MM.1S (cell line): ENCODE data around the gene KCNMA1.

Experiments used
- DNase-seq: peaks from one replicate; pipeline ENCODE4 v3.0.0-alpha.2; 2015
- H2AFZ ChIP-seq: fragments of 300-600 bp; sonication (generic); 2 replicates; pipeline ENCODE4 v1.6.0; 2016; ENCODE audit warnings: antibody characterized with exemption, low read length
- H3F3A ChIP-seq: fragments of 300-600 bp; sonication (generic); 2 replicates; pipeline ENCODE4 v1.6.1; 2016; ENCODE audit warnings: mild to moderate bottlenecking, antibody characterized with exemption, low read length, moderate library complexity, mixed read lengths; ENCODE audit not compliant: insufficient read depth
- H3K27ac ChIP-seq: fragments of 300-600 bp; sonication (generic); 2 replicates; pipeline ENCODE4 v1.5.1; 2016; ENCODE audit warnings: mild to moderate bottlenecking, low read length
- H3K27me3 ChIP-seq: fragments of 300-600 bp; sonication (generic); replicated peaks from 2 replicates; pipeline ENCODE4 v1.6.0; 2016; ENCODE audit warnings: low read length; ENCODE audit not compliant: insufficient read depth
- H3K36me3 ChIP-seq: fragments of 300-600 bp; sonication (generic); replicated peaks from 2 replicates; pipeline ENCODE4 v1.6.1; 2016; ENCODE audit warnings: mild to moderate bottlenecking, low read length, mixed read lengths; ENCODE audit not compliant: insufficient read depth
- H3K4me1 ChIP-seq: fragments of 300-600 bp; sonication (generic); 2 replicates; pipeline ENCODE4 v1.6.1; 2016; ENCODE audit warnings: low read length, mixed read lengths
- H3K4me2 ChIP-seq: fragments of 300-600 bp; sonication (generic); 2 replicates; pipeline ENCODE4 v1.6.0; 2016; ENCODE audit warnings: low read depth, low read length
- H3K4me3 ChIP-seq: fragments of 300-600 bp; sonication (generic); 2 replicates; pipeline ENCODE4 v1.5.1; 2016; ENCODE audit warnings: low read length, mixed read lengths
- H3K79me2 ChIP-seq: fragments of 300-600 bp; sonication (generic); 2 replicates; pipeline ENCODE4 v1.6.1; 2016; ENCODE audit warnings: mixed run types, low read length, mixed read lengths
- H3K9ac ChIP-seq: fragments of 300-600 bp; sonication (generic); 2 replicates; pipeline ENCODE4 v1.6.1; 2016; ENCODE audit warnings: low read length, mixed read lengths
- H3K9me2 ChIP-seq: fragments of 300-600 bp; sonication (generic); replicated peaks from 2 replicates; pipeline ENCODE4 v1.6.1; 2016; ENCODE audit warnings: mild to moderate bottlenecking, low read length, mixed read lengths; ENCODE audit not compliant: insufficient read depth
- H3K9me3 ChIP-seq: fragments of 300-600 bp; sonication (generic); replicated peaks from 2 replicates; pipeline ENCODE4 v1.6.1; 2016; ENCODE audit warnings: mild to moderate bottlenecking, low read length, mixed read lengths; ENCODE audit not compliant: insufficient read depth
- H4K20me1 ChIP-seq: fragments of 300-600 bp; sonication (generic); 2 replicates; pipeline ENCODE4 v1.6.1; 2016; ENCODE audit warnings: mild to moderate bottlenecking, low read length, moderate library complexity, mixed read lengths; ENCODE audit not compliant: insufficient read depth
- CTCF ChIP-seq: fragments of 300-600 bp; sonication (generic); IDR thresholded peaks from 2 replicates; pipeline ENCODE4 v1.5.1; 2016; ENCODE audit warnings: antibody characterized with exemption, low read length, mixed read lengths
- EZH2 ChIP-seq: fragments of 300-600 bp; sonication (generic); optimal IDR thresholded peaks from 2 replicates; pipeline ENCODE3; 2017; ENCODE audit warnings: low read depth, mild to moderate bottlenecking, antibody characterized with exemption, low read length, mixed read lengths
- EZH2phosphoT487 ChIP-seq: fragments of 300-600 bp; sonication (generic); IDR thresholded peaks from 2 replicates; pipeline ENCODE4 v1.6.1; 2018; ENCODE audit warnings: antibody characterized with exemption, low read length

KCNMA1 gene

GRCh38 chr10:77226853-77227565 lies 410.6 kb downstream of the KCNMA1 start:
- peaks cover 60% of the 10 kb centered on the region for H3K4me1 ChIP-seq
- H4K20me1 ChIP-seq, result no peaks in the 10 kb centered on the region
- H3K27ac ChIP-seq, result no peak overlapping the region
- H3F3A ChIP-seq, result peaks cover 49% of the 10 kb centered on the region
- H3K9me3 ChIP-seq, result no peaks in the 10 kb centered on the region
- H3K4me3 ChIP-seq, result no peak overlapping the region
- H3K9ac ChIP-seq, result no peak overlapping the region
- H3K36me3 ChIP-seq, result no peaks in the 10 kb centered on the region
- no peak overlapping the region for H3K4me2 ChIP-seq
- H3K9me2 ChIP-seq, result no peaks in the 10 kb centered on the region
- no peak overlapping the region for H2AFZ ChIP-seq
- no peaks in the 10 kb centered on the region for H3K27me3 ChIP-seq
- no peak for TF ChIP-seq CTCF
- no peak for TF ChIP-seq EZH2phosphoT487
- no peak for TF ChIP-seq EZH2
- no peak for DNase-seq
- no peaks in the 10 kb centered on the region for H3K79me2 ChIP-seq

GRCh38 chr10:77226452-77226851 lies 411.2 kb downstream of the KCNMA1 start:
- Histone ChIP-seq H4K20me1 (no peaks in the 10 kb centered on the region), H2AFZ (peak overlapping the region; percentile 53; the same call in 1 of the 2 replicates), H3K79me2 (no peaks in the 10 kb centered on the region), H3K4me3 (no peak overlapping the region), H3K9me3 (no peaks in the 10 kb centered on the region), H3K4me2 (no peak overlapping the region), H3K27me3 (no peaks in the 10 kb centered on the region), H3K9ac (no peak overlapping the region), H3K9me2 (no peaks in the 10 kb centered on the region), H3F3A (peaks cover 43% of the 10 kb centered on the region), H3K4me1 (peaks cover 55% of the 10 kb centered on the region), H3K27ac (no peak overlapping the region), H3K36me3 (no peaks in the 10 kb centered on the region)
- DNase-seq, result no peak
- TF ChIP-seq EZH2phosphoT487, result no peak

- H3K36me3 ChIP-seq, result no peaks in the 10 kb centered on the region
- no peaks in the 10 kb centered on the region for H4K20me1 ChIP-seq
- H3K27me3 ChIP-seq, result no peaks in the 10 kb centered on the region
- H3K9me2 ChIP-seq, result no peaks in the 10 kb centered on the region
- H3F3A ChIP-seq, result peaks cover 39% of the 10 kb centered on the region
- no peaks in the 10 kb centered on the region for H3K9me3 ChIP-seq
- no peak overlapping the region for H3K4me3 ChIP-seq
- peak overlapping the region; percentile 51; the same call in 1 of the 2 replicates for H3K4me2 ChIP-seq
- H3K27ac ChIP-seq, result peak overlapping the region; percentile 95
- peaks cover 54% of the 10 kb centered on the region for H3K4me1 ChIP-seq
- TF ChIP-seq CTCF (no peak), EZH2 (no peak), EZH2phosphoT487 (no peak)
- peak overlapping the region; percentile 61; the same call in 1 of the 2 replicates for H3K9ac ChIP-seq
- DNase-seq, result no peak
- H3K79me2 ChIP-seq, result no peaks in the 10 kb centered on the region
- H2AFZ ChIP-seq, result peak overlapping the region; percentile 53; the same call in 1 of the 2 replicates
Measured at GRCh38 chr10:77226020-77226419, 411.6 kb downstream of the KCNMA1 start.
